GM18507 (cell line): ENCODE data around the gene SGCA.

Experiments
- DNase-seq: peaks from one replicate; pipeline ENCODE4 v3.0.0; 2011; ENCODE audit warnings: low read depth; ENCODE audit not compliant: insufficient read length; ENCODE audit errors: extremely low spot score
- FAIRE-seq: peaks from 2 replicates; lab custom pipeline; 2011; peaks lifted over from hg19 to GRCh38; lab: Jason Lieb, UNC

Gene SGCA

DNA sequence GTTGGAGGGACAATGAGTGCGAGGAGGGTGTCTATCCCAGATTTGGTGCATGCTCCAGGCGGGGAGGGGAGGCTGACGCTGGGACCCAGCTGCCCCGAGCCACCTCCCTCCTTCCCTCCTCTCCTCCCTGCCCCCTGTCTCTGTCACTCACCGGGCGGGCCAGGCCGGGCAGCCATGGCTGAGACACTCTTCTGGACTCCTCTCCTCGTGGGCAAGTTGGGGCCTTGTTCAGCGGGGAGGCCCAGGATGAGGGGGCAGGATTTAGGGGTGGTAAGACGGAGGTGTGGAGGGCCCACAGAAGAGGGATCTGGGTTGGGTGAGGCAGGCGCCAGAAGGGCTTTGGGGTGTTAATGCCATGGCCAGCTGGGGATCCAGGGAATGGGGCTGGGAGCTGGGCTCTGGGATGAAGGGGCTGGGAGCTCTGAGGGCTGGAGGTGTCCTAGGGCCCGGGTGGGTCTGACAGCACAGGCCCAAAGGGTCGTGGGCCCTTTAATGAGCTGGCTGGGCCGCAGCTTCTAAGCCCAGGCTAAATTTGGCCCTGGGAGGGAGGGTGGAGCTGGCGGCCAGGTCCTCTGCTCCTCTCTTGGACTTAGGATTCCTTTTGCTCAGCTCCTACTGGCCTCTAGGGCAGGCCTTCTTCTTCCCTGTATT is at the start of gene SGCA:
Gene SGCA, plus strand, starts transcription at position 139 of the 651 bp plus-strand sequence. Its CDS starts 36 bp downstream, at position 175.
- FAIRE-seq = no peak

DNA sequence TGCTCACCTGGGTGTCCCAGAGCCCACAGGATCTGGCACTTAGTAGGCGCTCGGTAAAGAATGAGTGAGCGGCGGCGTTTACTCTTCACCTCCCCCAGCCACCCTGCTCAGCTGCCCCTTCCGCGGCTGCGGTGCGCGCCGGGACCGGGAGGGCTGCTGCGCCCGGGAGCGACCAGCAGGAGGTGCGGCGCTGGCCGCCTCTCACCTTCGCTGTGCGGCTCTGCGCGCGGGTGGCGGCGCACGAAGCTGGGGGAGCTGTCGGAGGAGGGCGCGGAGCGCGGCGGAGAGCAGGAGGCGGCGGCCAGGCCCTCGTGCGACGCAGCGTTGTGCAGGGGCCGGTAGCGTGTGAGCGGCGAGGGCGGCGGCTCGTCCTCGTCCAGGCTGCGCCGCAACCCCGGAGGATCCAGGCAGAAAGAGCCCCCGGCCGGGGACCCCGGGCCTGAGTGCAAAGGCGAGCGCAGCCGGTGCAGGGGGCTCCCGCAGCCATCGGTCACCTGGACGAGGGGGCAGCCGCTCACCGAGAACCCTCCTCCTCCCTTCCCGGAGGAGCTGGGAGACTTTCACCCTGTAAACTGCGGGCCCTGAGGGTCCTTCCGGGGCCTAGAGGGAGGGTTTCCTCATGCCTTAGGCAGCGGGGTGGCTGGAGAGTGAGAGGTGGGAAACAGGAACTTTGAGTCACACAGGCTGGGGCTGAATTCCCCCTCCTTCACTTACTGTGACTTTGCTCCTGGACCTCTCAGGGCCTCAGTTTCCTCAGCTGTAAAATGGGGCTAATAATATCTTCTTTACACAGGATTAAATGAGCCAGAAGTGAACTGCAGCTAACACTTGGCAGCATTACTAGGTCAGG is 48.4 kb upstream of the SGCA start:
- no peak for DNase-seq

More for the DNA sequence above, at the start of gene SGCA:
- no peak for DNase-seq

GRCh38 chr17:50118076-50118827 is 47.6 kb upstream of the SGCA start:
- no peak for FAIRE-seq
- DNase-seq = no peak

More for the DNA sequence above, 48.4 kb upstream of the SGCA start:
- peak; percentile 31 for FAIRE-seq

DNA sequence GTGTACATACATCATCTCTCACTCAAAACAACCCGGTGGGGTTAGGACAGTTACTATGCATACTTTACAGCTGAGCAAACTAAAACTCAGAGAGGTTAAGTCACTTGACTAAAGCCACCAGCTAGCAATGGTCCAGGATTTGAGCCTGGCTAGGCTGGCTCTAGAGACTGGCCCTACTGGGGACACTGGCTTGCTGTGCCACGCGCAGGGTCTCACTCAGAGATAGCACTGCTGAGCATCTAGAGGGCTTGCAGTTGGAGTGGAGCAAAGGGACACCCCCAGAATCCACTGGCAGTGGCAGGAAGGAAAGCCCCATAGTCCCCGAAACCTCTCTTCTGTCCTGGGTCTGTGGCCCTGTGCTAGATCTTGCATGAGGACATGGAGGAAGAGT is 47.0 kb upstream of the SGCA start:
- FAIRE-seq (no peak), DNase-seq (no peak)

GRCh38 chr17:50120475-50121253 is 45.1 kb upstream of the SGCA start:
- DNase-seq (no peak), FAIRE-seq (no peak)

DNA sequence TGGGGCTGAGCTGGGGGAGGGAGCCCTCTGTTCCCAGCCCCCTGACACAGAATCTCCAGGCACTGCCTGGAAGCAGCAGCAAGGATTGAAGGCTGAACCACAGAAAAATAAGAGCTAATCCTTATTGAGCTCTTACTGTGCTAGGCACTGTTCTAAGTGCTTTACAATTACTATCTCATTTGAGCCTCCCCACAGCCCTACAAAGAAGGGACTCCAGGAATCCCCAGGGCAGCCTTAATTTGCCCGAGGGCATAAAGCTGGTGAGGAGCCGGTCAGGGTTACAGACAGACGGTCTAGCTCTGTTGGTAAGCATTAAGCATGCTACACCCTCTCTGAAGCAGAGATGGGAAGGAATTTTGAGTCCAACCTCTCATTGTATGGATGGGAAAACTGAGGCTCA is 42.9 kb upstream of the SGCA start:
- FAIRE-seq (no peak), DNase-seq (no peak)

- no peak for FAIRE-seq
- no peak for DNase-seq
These were observed 42.0 kb upstream of the SGCA start for GRCh38 chr17:50123649-50124349.

GRCh38 chr17:50125420-50125997 is 40.3 kb upstream of the SGCA start:
- FAIRE-seq (no peak), DNase-seq (no peak)

GRCh38 chr17:50127697-50128361 is 38.0 kb upstream of the SGCA start:
- DNase-seq (no peak), FAIRE-seq (peak; percentile 74)

- DNase-seq (no peak), FAIRE-seq (no peak)
These were observed 37.1 kb upstream of the SGCA start for GRCh38 chr17:50128441-50129352.

GRCh38 chr17:50129353-50129727 is 36.5 kb upstream of the SGCA start:
- DNase-seq (no peak), FAIRE-seq (no peak)

DNA sequence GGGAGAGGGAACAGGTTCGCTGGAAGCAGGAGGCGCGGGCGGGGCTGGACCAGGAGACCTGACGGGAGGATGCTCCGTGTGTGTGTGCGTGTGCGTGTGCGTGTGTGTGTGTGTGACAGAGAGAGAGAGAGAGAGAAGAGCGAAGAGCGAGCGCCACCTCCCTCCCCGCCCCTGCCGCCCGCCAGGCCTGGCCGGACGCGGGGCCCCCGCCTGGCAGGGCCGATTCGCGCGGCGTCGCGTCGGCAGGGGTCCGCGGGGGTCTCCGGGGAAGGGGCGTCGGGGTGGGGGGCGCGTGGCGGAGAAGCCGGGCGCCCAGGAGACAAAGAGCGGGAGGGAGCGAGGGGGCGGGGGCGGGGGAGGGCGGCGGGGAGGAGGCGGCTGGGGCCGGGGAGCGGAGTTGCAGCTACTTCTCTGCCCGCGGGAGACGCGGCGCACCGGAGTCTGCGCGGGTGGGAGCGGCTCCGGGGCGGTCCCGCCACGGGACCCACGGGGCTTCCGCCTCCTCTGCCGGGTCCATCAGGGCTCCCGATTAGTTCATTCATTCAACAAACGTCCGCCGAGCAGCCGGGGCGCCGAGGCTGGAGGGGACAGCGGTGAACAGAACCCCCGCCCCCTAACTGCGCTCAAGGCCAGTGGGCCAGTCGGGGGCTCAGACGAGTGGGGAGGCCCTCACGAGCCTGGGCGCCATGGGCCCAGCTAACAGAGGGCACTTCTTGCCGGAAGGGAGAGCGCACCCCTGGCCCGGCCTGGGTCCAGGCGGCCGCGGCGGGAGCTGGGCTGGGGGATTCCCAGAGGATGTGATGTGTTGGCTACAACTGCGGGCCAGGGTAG is 35.9 kb upstream of the SGCA start, which contains the start of gene SAMD14:
Gene SAMD14, minus strand, starts transcription at position 433 of the 831 bp plus-strand sequence. CDS start 5,201 bp downstream, outside the sequence.
- FAIRE-seq = no peak
- DNase-seq = no peak

DNA sequence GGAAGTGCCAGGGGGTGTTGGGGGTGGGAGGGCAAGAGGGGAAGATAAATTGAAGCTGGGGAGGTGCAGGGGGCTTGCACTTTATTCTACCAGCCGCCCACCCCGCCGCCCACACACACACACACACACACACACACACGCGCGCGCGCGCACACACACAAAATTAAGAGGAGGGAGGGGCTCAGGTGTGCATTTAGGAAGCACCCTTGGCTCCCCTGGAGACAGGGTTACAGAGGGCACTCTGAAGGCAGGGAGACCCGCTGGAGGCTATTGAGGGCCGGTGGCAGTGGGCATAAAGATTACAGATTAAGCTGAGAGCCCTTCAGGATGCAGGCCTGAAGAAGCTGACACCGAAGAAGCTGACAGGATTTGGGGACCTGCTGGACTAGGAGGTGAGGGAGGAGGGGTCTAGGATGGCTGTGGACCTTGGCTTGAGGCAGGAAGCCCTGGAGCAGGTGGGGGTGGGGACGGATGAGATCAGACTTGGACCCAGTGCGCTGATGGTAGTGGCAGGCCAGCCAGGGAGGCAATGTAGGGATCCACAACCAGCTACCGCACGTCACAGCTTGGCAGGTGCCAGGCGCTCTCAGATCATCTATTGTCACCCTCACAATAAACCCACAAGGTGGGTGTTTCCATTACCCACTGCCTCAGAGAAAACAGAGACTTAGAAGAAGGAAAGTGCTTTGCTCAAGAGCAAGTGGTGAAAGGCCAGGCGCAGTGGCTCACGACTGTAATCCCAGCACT is 35.1 kb upstream of the SGCA start:
- DNase-seq (no peak), FAIRE-seq (no peak)

GRCh38 chr17:50132104-50132794 is 33.6 kb upstream of the SGCA start:
- FAIRE-seq = no peak
- no peak for DNase-seq
